CD14-positive monocyte (primary cell): ENCODE data around the gene ZNF740. TPM values are rescaled to one million over a fixed set of nuclear protein-coding genes. Genes with fewer than 3 reads are reported as not detected.
A peak's percentile ranks its signal among the peaks of the same experiment; 100 is the strongest.

Experiments
- DNase-seq, 3 donors: peaks; one replicate each; pipeline ENCODE4 v3.0.0-alpha.2; 2011 to 2022
- H2AFZ ChIP-seq: 2 replicates; pipeline ENCODE4 v1.6.0; 2012; ENCODE audit warnings: mild to moderate bottlenecking, low read depth, low read length, inconsistent platforms; ENCODE audit not compliant: insufficient read depth, poor library complexity, severe bottlenecking
- H3K27ac ChIP-seq, 2 donors: 1 replicate in 1 of 2; 2 replicates in 1 of 2; pipeline ENCODE4 v1.5.1; 2012 to 2013; ENCODE audit warnings: low read length in 2 of 2, control low read depth in 1 of 2, inconsistent platforms in 1 of 2, low read depth in 1 of 2, mild to moderate bottlenecking in 1 of 2
- H3K27me3 ChIP-seq, 2 donors: one replicate each; pipeline versions ENCODE4 v1.6.0 to v1.6.1; 2011 to 2013; ENCODE audit warnings: low read length in 2 of 2; ENCODE audit not compliant: control insufficient read depth in 2 of 2, insufficient read depth in 2 of 2
- H3K36me3 ChIP-seq, 2 donors: replicated peaks in 1 of 2; 1 replicate in 1 of 2; 2 replicates in 1 of 2; pipeline versions ENCODE4 v1.5.1 to v1.6.1; 2012 to 2013; ENCODE audit warnings: low read length in 2 of 2, control low read depth in 1 of 2, inconsistent platforms in 1 of 2, mild to moderate bottlenecking in 1 of 2; ENCODE audit not compliant: insufficient read depth in 2 of 2, control insufficient read depth in 1 of 2
- H3K4me1 ChIP-seq, 2 donors: 1 replicate in 1 of 2; 2 replicates in 1 of 2; pipeline versions ENCODE4 v1.5.1 to v1.6.1; 2012 to 2013; ENCODE audit warnings: low read length in 2 of 2, control low read depth in 1 of 2, inconsistent platforms in 1 of 2, mild to moderate bottlenecking in 1 of 2, moderate library complexity in 1 of 2; ENCODE audit not compliant: insufficient read depth in 2 of 2, control insufficient read depth in 1 of 2
- H3K4me2 ChIP-seq: replicated peaks from 2 replicates; pipeline ENCODE3; 2012; ENCODE audit warnings: low read length, moderate library complexity, mild to moderate bottlenecking; ENCODE audit not compliant: poor library complexity, severe bottlenecking; ENCODE audit errors: extremely low read depth
- H3K4me3 ChIP-seq, 3 experiments: fragments of 200-600 bp in 1 of 3; sonication (generic) in 1 of 3; replicated peaks in 1 of 3; 1 replicate in 2 of 3; 2 replicates in 1 of 3; pipeline ENCODE4 v1.5.1; 2011 to 2013; ENCODE audit warnings: low read length in 3 of 3, mild to moderate bottlenecking in 3 of 3, control low read depth in 2 of 3, low read depth in 2 of 3, inconsistent platforms in 1 of 3, moderate library complexity in 1 of 3
- H3K79me2 ChIP-seq: 2 replicates; pipeline ENCODE4 v1.6.0; 2012; ENCODE audit warnings: mild to moderate bottlenecking, control low read depth, inconsistent platforms, low read length, moderate library complexity; ENCODE audit not compliant: insufficient read depth
- H3K9ac ChIP-seq: 2 replicates; pipeline ENCODE4 v1.6.0; 2017; ENCODE audit warnings: low read length, mild to moderate bottlenecking; ENCODE audit not compliant: insufficient read depth, poor library complexity, severe bottlenecking
- H3K9me3 ChIP-seq, 2 donors: replicated peaks in 1 of 2; 1 replicate in 1 of 2; 2 replicates in 1 of 2; pipeline versions ENCODE4 v1.5.1 to v1.6.1; 2012 to 2013; ENCODE audit warnings: low read length in 2 of 2, control low read depth in 1 of 2; ENCODE audit not compliant: control insufficient read depth in 1 of 2, insufficient read depth in 1 of 2
- H4K20me1 ChIP-seq: 2 replicates; pipeline ENCODE4 v1.6.0; 2012; ENCODE audit warnings: mild to moderate bottlenecking, low read length, control low read depth, moderate library complexity; ENCODE audit not compliant: insufficient read depth
- H3K27ac Mint-ChIP-seq, 7 donors: one replicate each; pipeline ENCODE4 v1.8.0; 2020; ENCODE audit warnings: mild to moderate bottlenecking in 7 of 7, mixed read lengths in 7 of 7, moderate library complexity in 6 of 7, inconsistent platforms in 2 of 7
- H3K27me3 Mint-ChIP-seq, 3 donors: one replicate each; pipeline ENCODE4 v1.8.0; 2021 to 2022; ENCODE audit warnings: low read depth in 3 of 3, mild to moderate bottlenecking in 3 of 3, mixed read lengths in 3 of 3, moderate library complexity in 3 of 3, inconsistent platforms in 1 of 3
- H3K36me3 Mint-ChIP-seq, 2 donors: one replicate each; pipeline ENCODE4 v1.8.0; 2020; ENCODE audit warnings: mixed read lengths in 2 of 2, inconsistent platforms in 1 of 2, mild to moderate bottlenecking in 1 of 2
- H3K4me1 Mint-ChIP-seq: one replicate; pipeline ENCODE4 v1.8.0; 2020; ENCODE audit warnings: mild to moderate bottlenecking, mixed read lengths
- H3K4me3 Mint-ChIP-seq, 2 donors: one replicate each; pipeline ENCODE4 v1.8.0; 2020; ENCODE audit warnings: mild to moderate bottlenecking in 2 of 2, mixed read lengths in 2 of 2, moderate library complexity in 1 of 2
- H3K9me3 Mint-ChIP-seq, 7 donors: one replicate each; pipeline ENCODE4 v1.8.0; 2020 to 2022; ENCODE audit warnings: mixed read lengths in 7 of 7, mild to moderate bottlenecking in 6 of 7, moderate library complexity in 6 of 7, inconsistent platforms in 2 of 7
- CTCF ChIP-seq: fragments of 200-600 bp; IDR thresholded peaks from one replicate; pipeline ENCODE4 v1.8.0; 2022; ENCODE audit warnings: antibody characterized with exemption, mild to moderate bottlenecking
- WGBS: methylation state at CpG from one replicate; pipeline ENCODE4 v1.1.5; 2013; ENCODE audit warnings: missing lambda C conversion rate; ENCODE audit not compliant: insufficient coverage; 5-methylcytosine and 5-hydroxymethylcytosine counted together
- intact Hi-C, 2 donors: fragments of 100-400 bp; cut with micrococcal nuclease; formaldehyde crosslinking; loops; one replicate each; pipeline versions ENCODE4 v1.15.0 to v1.15.1; 2023
- polyA plus RNA-seq, 3 donors: library from polyadenylated mRNA; depleted of rRNA in 1 of 3; unstranded in 2 of 3; stranded (reverse) in 1 of 3; fragments of 300-500 nt in 2 of 3; fragments of >200 nt in 1 of 3; fragmentation: Illumina TruSeq in 2 of 3; gene quantifications; 1 replicate in 2 of 3; 2 replicates in 1 of 3; pipeline ENCODE4 v1.2.3, GENCODE V29; 2012 to 2021

The ZNF740 gene
- polyA plus RNA-seq, 3 donors: 0.74 to 15.4 (median 1.3) TPM

DNA sequence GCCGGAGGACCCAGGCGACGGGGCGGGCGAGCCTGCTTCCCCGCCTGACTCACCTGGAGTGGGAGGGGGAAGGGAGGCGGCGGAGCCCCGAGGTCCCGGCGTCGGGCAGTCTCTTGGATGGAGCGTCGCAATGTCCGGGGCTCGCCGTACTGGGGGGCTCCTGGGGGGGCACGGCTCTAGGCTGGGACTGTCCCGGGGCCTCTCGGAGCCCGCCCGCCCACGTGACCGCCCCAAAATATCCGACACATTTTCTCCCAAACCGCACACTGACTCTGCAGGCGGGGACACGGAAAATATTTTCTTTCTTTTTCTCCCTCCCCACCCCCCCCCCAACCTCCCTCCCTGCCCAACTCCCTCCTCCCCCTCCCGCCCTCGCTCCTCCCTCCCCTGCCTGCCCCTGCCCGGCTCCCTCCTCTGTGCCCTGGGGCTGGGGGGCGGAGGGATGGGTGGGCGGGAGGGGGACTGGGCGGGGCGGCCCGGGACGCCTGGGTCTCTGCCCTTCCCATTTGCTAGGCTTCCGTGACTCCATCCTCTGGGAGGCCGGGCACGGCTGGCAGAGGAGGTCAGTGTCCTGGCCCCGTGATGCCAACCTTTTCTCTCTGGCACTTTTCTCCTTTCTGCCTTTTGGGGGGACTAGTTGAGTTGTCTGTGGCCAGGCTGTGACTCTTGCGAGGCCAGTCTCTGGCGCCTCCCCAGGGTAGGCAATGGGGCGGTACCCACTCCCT is 51.6 kb downstream of the ZNF740 start, which contains the start of gene RARG:
TSS of gene RARG (minus strand) at position 289 of the 725 bp plus-strand sequence. CDS start 4,664 bp downstream, outside the sequence.
- Histone ChIP-seq H3K4me1 (peaks cover 18 to 21% of the 10 kb centered on the region in 2 donors), H3K9ac (peak within 1 kb of the TSS; percentile 32), H3K4me2 (peak within 1 kb of the TSS; percentile 77), H4K20me1 (no peaks in the 10 kb centered on the region), H3K36me3 (no peaks in the 10 kb centered on the region), H3K79me2 (no peaks in the 10 kb centered on the region), H3K27me3 (peaks cover 10 to 54% of the 10 kb centered on the region in 2 donors), H3K27ac (no peak within 1 kb of the TSS), H3K9me3 (no peaks in the 10 kb centered on the region), H3K4me3 (peak within 1 kb of the TSS; percentile 21 to 70 (median 31)), H2AFZ (peak within 1 kb of the TSS; percentile 74)
- TF ChIP-seq CTCF: no peak
- Mint-ChIP-seq H3K36me3 (peaks cover 3 to 7% of the 10 kb centered on the region in 2 donors), H3K4me1 (peaks cover 25% of the 10 kb centered on the region), H3K9me3 (peaks cover 0 to 4% (median 0%) of the 10 kb centered on the region in 7 donors), H3K27ac (peak within 1 kb of the TSS in 4 of 7 donors; percentile 8 to 70 (median 65)), H3K4me3 (peak within 1 kb of the TSS; percentile 83 to 90), H3K27me3 (peaks cover 58 to 66% (median 62%) of the 10 kb centered on the region in 3 donors)
- DNase-seq: peak in 1 of 3 donors; percentile 43
- intact Hi-C loops: no loop called here
- under 1% methylated on average over 21 of the region's 44 CpGs for WGBS

- Histone ChIP-seq H2AFZ (peak overlapping the region; percentile 57), H3K4me1 (peaks cover 18 to 21% of the 10 kb centered on the region in 2 donors), H3K27me3 (peaks cover 10 to 54% of the 10 kb centered on the region in 2 donors), H3K4me3 (peak overlapping the region in 2 of 3 experiments; percentile 31 to 65), H3K4me2 (peak overlapping the region; percentile 77), H3K9me3 (no peaks in the 10 kb centered on the region), H3K9ac (no peak overlapping the region), H3K36me3 (no peaks in the 10 kb centered on the region), H4K20me1 (no peaks in the 10 kb centered on the region), H3K27ac (no peak overlapping the region), H3K79me2 (no peaks in the 10 kb centered on the region)
- H3K4me1 Mint-ChIP-seq: peaks cover 25% of the 10 kb centered on the region
- peaks cover 3 to 6% of the 10 kb centered on the region in 2 donors for H3K36me3 Mint-ChIP-seq
- H3K27ac Mint-ChIP-seq: peak overlapping the region in 3 of 7 donors; percentile 61 to 70 (median 69)
- WGBS: 17% methylated on average over 1 of the region's 11 CpGs
- peaks cover 58 to 65% (median 62%) of the 10 kb centered on the region in 3 donors for H3K27me3 Mint-ChIP-seq
- H3K9me3 Mint-ChIP-seq: peaks cover 0 to 4% (median 0%) of the 10 kb centered on the region in 7 donors
- intact Hi-C loops: no loop called here
- TF ChIP-seq CTCF: no peak
- peak overlapping the region; percentile 83 to 90 for H3K4me3 Mint-ChIP-seq
- DNase-seq: peak in 1 of 3 donors; percentile 20
Observed at GRCh38 chr12:53232646-53233461, 52.3 kb downstream of the ZNF740 start.
